ENCODE measurements around the gene TOB2.

The TOB2 gene

GRCh38 chr22:41459431-41459830, 12.8 kb upstream of the TOB2 start:
- Histone ChIP-seq H3K9ac (ENCODE audit: low read length) (no peak overlapping the region), H3K36me3 (replicated peaks; ENCODE audit: insufficient read depth, low read length) (peaks cover 7% of the 10 kb centered on the region; the same call in 1 of the 2 replicates), H3K79me2 (ENCODE audit: low read length) (peaks cover 17% of the 10 kb centered on the region), H3F3A (ENCODE audit: insufficient read depth, low read length) (no peaks in the 10 kb centered on the region), H2AFZ (ENCODE audit: low read length) (no peak overlapping the region), H3K27me3 (replicated peaks; ENCODE audit: insufficient read depth, low read length) (no peaks in the 10 kb centered on the region), H3K27ac (ENCODE audit: low read length) (no peak overlapping the region), H3K4me1 (ENCODE audit: low read length) (no peaks in the 10 kb centered on the region), H3K4me3 (ENCODE audit: low read length) (no peak overlapping the region), H4K20me1 (ENCODE audit: insufficient read depth, low read length) (no peaks in the 10 kb centered on the region), H3K9me3 (replicated peaks; ENCODE audit: insufficient read depth, low read length) (no peaks in the 10 kb centered on the region), H3K4me2 (ENCODE audit: low read depth, low read length) (no peak overlapping the region), H3K9me2 (replicated peaks; ENCODE audit: insufficient read depth, low read length) (no peaks in the 10 kb centered on the region)
- DNase-seq = no peak
- TF ChIP-seq CTCF (IDR thresholded peaks at IDR 0.05; ENCODE audit: low read length) = no peak
- no peak for TF ChIP-seq EZH2 (optimal IDR thresholded peaks at IDR 0.05; ENCODE audit: low read depth, low read length)
- no peak for TF ChIP-seq EZH2phosphoT487 (IDR thresholded peaks at IDR 0.05; ENCODE audit: low read length)

GRCh38 chr22:41458161-41458728, 11.6 kb upstream of the TOB2 start:
- Histone ChIP-seq H3K4me1 (ENCODE audit: low read length) (no peaks in the 10 kb centered on the region), H3F3A (ENCODE audit: insufficient read depth, low read length) (no peaks in the 10 kb centered on the region), H3K4me3 (ENCODE audit: low read length) (no peak overlapping the region), H3K27me3 (replicated peaks; ENCODE audit: insufficient read depth, low read length) (no peaks in the 10 kb centered on the region), H2AFZ (ENCODE audit: low read length) (no peak overlapping the region), H3K9me3 (replicated peaks; ENCODE audit: insufficient read depth, low read length) (no peaks in the 10 kb centered on the region), H3K9ac (ENCODE audit: low read length) (no peak overlapping the region), H3K27ac (ENCODE audit: low read length) (no peak overlapping the region), H3K9me2 (replicated peaks; ENCODE audit: insufficient read depth, low read length) (no peaks in the 10 kb centered on the region), H3K36me3 (replicated peaks; ENCODE audit: insufficient read depth, low read length) (no peaks in the 10 kb centered on the region; the same call in 1 of the 2 replicates), H3K4me2 (ENCODE audit: low read depth, low read length) (no peak overlapping the region), H4K20me1 (ENCODE audit: insufficient read depth, low read length) (no peaks in the 10 kb centered on the region), H3K79me2 (ENCODE audit: low read length) (0 out of 2 replicates have a peak, but pooled peaks cover 8% of the 10 kb centered on the region)
- DNase-seq = no peak
- no peak for TF ChIP-seq CTCF (IDR thresholded peaks at IDR 0.05; ENCODE audit: low read length)
- no peak for TF ChIP-seq EZH2 (optimal IDR thresholded peaks at IDR 0.05; ENCODE audit: low read depth, low read length)
- no peak for TF ChIP-seq EZH2phosphoT487 (IDR thresholded peaks at IDR 0.05; ENCODE audit: low read length)

DNA sequence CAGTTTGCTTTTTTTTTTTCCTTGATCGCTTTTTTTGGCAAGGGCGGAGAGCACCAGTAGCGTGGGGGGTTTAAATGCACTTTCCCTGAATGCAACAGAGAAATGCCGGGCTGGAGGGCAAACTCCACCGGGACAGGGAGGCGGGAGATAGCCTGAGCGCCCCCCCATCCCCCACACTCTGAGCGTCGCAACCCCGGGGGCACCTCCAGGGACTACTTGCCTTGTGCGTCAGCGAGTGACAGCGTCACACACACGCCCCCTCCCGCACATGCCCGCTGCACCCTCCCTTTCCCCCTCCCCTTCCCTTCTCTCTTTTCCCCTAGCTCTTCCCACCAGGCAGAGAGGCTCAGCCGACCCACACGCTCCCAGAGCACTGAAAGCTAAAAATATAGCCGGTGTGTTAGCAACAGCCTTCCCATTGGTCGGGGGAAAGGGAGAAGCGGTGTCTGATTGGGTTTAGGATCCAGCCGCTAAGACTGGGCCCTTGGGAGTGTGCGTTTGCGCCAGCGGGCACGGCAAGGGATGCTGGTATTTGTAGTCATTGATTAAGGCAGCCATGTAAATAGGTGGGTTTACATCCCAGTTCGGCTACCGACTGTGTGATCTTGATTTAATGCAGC, 1.7 kb upstream of the TOB2 start:
- TF ChIP-seq EZH2phosphoT487 (IDR thresholded peaks at IDR 0.05; ENCODE audit: low read length) (no peak), EZH2 (optimal IDR thresholded peaks at IDR 0.05; ENCODE audit: low read depth, low read length) (no peak), CTCF (IDR thresholded peaks at IDR 0.05; ENCODE audit: low read length) (no peak)
- Histone ChIP-seq H3K9ac (ENCODE audit: low read length) (peak overlapping the region; percentile 99), H3K4me3 (ENCODE audit: low read length) (peak overlapping the region; percentile 71), H3K27ac (ENCODE audit: low read length) (peak overlapping the region; percentile 97), H4K20me1 (ENCODE audit: insufficient read depth, low read length) (no peaks in the 10 kb centered on the region), H3K27me3 (replicated peaks; ENCODE audit: insufficient read depth, low read length) (no peaks in the 10 kb centered on the region), H3K9me2 (replicated peaks; ENCODE audit: insufficient read depth, low read length) (no peaks in the 10 kb centered on the region), H3K4me2 (ENCODE audit: low read depth, low read length) (peak overlapping the region; percentile 80), H3K9me3 (replicated peaks; ENCODE audit: insufficient read depth, low read length) (no peaks in the 10 kb centered on the region), H3K36me3 (replicated peaks; ENCODE audit: insufficient read depth, low read length) (no peaks in the 10 kb centered on the region), H2AFZ (ENCODE audit: low read length) (peak overlapping the region; percentile 64), H3K79me2 (ENCODE audit: low read length) (peaks cover 33% of the 10 kb centered on the region), H3K4me1 (ENCODE audit: low read length) (peaks cover 3% of the 10 kb centered on the region; the same call in 1 of the 2 replicates), H3F3A (ENCODE audit: insufficient read depth, low read length) (peaks cover 35% of the 10 kb centered on the region)
- DNase-seq = peak; percentile 98
